Measurements from ENCODE around the gene XDH.

GRCh38 chr2:31312898-31313297 is 101.6 kb downstream of the XDH start:
- TF ChIP-seq POLR2AphosphoS5 (IDR thresholded peaks at IDR 0.05; ENCODE audit: low read depth) = no peak
- TF ChIP-seq GABPA (IDR thresholded peaks at IDR 0.05; ENCODE audit: low read depth) = no peak
- TF ChIP-seq CTCF (IDR thresholded peaks at IDR 0.05; ENCODE audit: insufficient read depth, low read length) = no peak
- TF ChIP-seq REST (IDR thresholded peaks at IDR 0.05; ENCODE audit: insufficient replicate concordance, low read depth) = no peak
- no peak for TF ChIP-seq SPI1 (IDR thresholded peaks at IDR 0.05; ENCODE audit: borderline replicate concordance, low read depth)

Data from HL-60 (cell line).